GM12878 (cell line): ENCODE data around the gene COX19. TPM values are rescaled to one million over a fixed set of nuclear protein-coding genes. Genes with fewer than 3 reads are reported as not detected.

Experiments
- ATAC-seq: fragments of 200-7000 bp; cut with Tn5 transposase; 3 replicates; pipeline ENCODE4 v1.9.1; 2020; ENCODE audit warnings: mild to moderate bottlenecking, moderate library complexity
- BruUV-seq: library from RNA; stranded (reverse); fragments of 400-500 nt; replicated peaks from 2 replicates; lab custom pipeline; 2021; lab: Mats Ljungman, UMichigan
- CTCF ChIA-PET: fragments of 300-600 bp; sonication (Branson Sonifier 250); formaldehyde crosslinking; extraction: SDS; loops from one replicate; lab custom pipeline; 2021; ENCODE audit warnings: inconsistent platforms; lab: Yijun Ruan, JAX
- POLR2A ChIA-PET: fragments of 350-600 bp; formaldehyde crosslinking; extraction: SDS; loops from one replicate; lab custom pipeline; 2021; ENCODE audit warnings: inconsistent platforms; lab: Charles Lee
- RAD21 ChIA-PET: fragments of 300-600 bp; sonication (Branson Sonifier 250); formaldehyde crosslinking; loops from one replicate; lab custom pipeline; 2023; ENCODE audit warnings: antibody characterized with exemption; ENCODE audit not compliant: unreplicated experiment; lab: Charles Lee
- SMC1A ChIA-PET: fragments of 300-600 bp; sonication (Branson Sonifier 250); formaldehyde crosslinking; loops from one replicate; lab custom pipeline; 2023; ENCODE audit not compliant: unreplicated experiment, uncharacterized antibody; lab: Charles Lee
- DNase-seq: peaks from one replicate; pipeline ENCODE4 v3.0.0-alpha.2; 2011; ENCODE audit warnings: low read depth, low spot score
- FAIRE-seq: peaks from 3 replicates; lab custom pipeline; 2011; peaks lifted over from hg19 to GRCh38; lab: Jason Lieb, UNC
- H2AFZ ChIP-seq: 2 replicates; pipeline ENCODE4 v1.6.0; 2011; ENCODE audit warnings: low read depth, low read length, control low read depth; ENCODE audit not compliant: control insufficient read depth
- H3K27ac ChIP-seq: 2 replicates; pipeline ENCODE4 v1.5.1; 2011; ENCODE audit warnings: control low read depth; ENCODE audit not compliant: control insufficient read depth, insufficient read depth
- H3K27me3 ChIP-seq, 2 experiments: replicated peaks in 1 of 2; 2 replicates each; pipeline versions ENCODE4 v1.6.0 to v1.6.1; 2011; ENCODE audit warnings: low read length in 1 of 2; ENCODE audit not compliant: control insufficient read depth in 2 of 2, insufficient read depth in 2 of 2
- H3K36me3 ChIP-seq, 2 experiments: 2 replicates each; pipeline ENCODE4 v1.5.1; 2011; ENCODE audit warnings: low read length in 1 of 2; ENCODE audit not compliant: control insufficient read depth in 2 of 2, insufficient read depth in 2 of 2
- H3K4me1 ChIP-seq: 2 replicates; pipeline ENCODE4 v1.6.1; 2011; ENCODE audit warnings: mild to moderate bottlenecking, low read length, moderate library complexity, mixed read lengths; ENCODE audit not compliant: control insufficient read depth, insufficient read depth
- H3K4me2 ChIP-seq: 2 replicates; pipeline ENCODE4 v1.6.0; 2011; ENCODE audit warnings: control low read depth; ENCODE audit not compliant: control insufficient read depth, insufficient read depth
- H3K4me3 ChIP-seq: fragments of 200-600 bp; sonication (generic); 2 replicates; pipeline ENCODE4 v1.5.1; 2016
- H3K79me2 ChIP-seq: 2 replicates; pipeline ENCODE4 v1.6.0; 2011; ENCODE audit warnings: low read length; ENCODE audit not compliant: control insufficient read depth, insufficient read depth
- H3K9ac ChIP-seq: 2 replicates; pipeline ENCODE4 v1.8.0; 2011; ENCODE audit warnings: low read length, control low read depth, mixed read lengths; ENCODE audit not compliant: control insufficient read depth, insufficient read depth
- H3K9me3 ChIP-seq: replicated peaks from 3 replicates; pipeline ENCODE4 v1.5.1; 2011; ENCODE audit warnings: mild to moderate bottlenecking, low read length; ENCODE audit not compliant: control insufficient read depth, insufficient read depth
- H4K20me1 ChIP-seq: 2 replicates; pipeline ENCODE4 v1.6.0; 2011; ENCODE audit not compliant: control insufficient read depth, insufficient read depth
- CREM ChIP-seq: IDR thresholded peaks from 2 replicates; pipeline ENCODE4 v1.6.1; 2014; ENCODE audit warnings: antibody characterized with exemption, low read depth
- PAX8 ChIP-seq: fragments of 450-650 bp; IDR thresholded peaks from 2 replicates; pipeline ENCODE4 v1.6.1; 2017; ENCODE audit warnings: mild to moderate bottlenecking, moderate library complexity
- whole genome bisulfite sequencing: methylation state at CpG from one replicate; pipeline ENCODE4 v1.1.6; 2016; ENCODE audit warnings: low lambda C conversion rate; ENCODE audit not compliant: insufficient replicate concordance, insufficient coverage; ENCODE audit errors: missing lambda C conversion rate; 5-methylcytosine and 5-hydroxymethylcytosine counted together
- in situ Hi-C: fragments of 300-500 bp; cut with MboI; formaldehyde crosslinking; loops from 9 replicates; pipeline ENCODE4 v1.14.3; 2018; ENCODE audit warnings: mixed read lengths
- intact Hi-C: fragments of 100-400 bp; cut with micrococcal nuclease; formaldehyde crosslinking; loops from one replicate; pipeline ENCODE4 v1.14.2; 2022; ENCODE audit not compliant: unreplicated experiment
- polyA plus RNA-seq, 11 experiments: library from polyadenylated mRNA; depleted of rRNA in 4 of 11; unstranded in 6 of 11; stranded (reverse) in 5 of 11; fragments of >200 nt; fragmentation: Nextera tagmentation in 4 of 11; fragmentation: Illumina TruSeq in 1 of 11; extraction: Ambion mirVana in 4 of 11; extraction: Trizol in 1 of 11; gene quantifications; 1 replicate in 1 of 11; 2 replicates in 10 of 11; pipeline versions ENCODE4 v1.2.1 to v1.2.3, GENCODE V29; 2011 to 2016; ENCODE audit warnings: inconsistent platforms in 2 of 11, missing spikeins in 2 of 11, low read depth in 1 of 11
- total RNA-seq, 4 experiments: library from RNA; depleted of rRNA in 3 of 4; stranded (reverse); fragments of >200 nt in 3 of 4; fragmentation: Illumina TruSeq in 1 of 4; extraction: Trizol in 1 of 4; gene quantifications; 2 replicates each; pipeline versions ENCODE4 v1.2.1 to v1.2.3, GENCODE V29; 2013 to 2021
- TF ChIP-seq, protein P1 (sequence below): fragments of 450-650 bp; formaldehyde crosslinking; IDR thresholded peaks from 2 replicates; pipeline ENCODE4 v1.4.0; 2022; ENCODE audit warnings: mild to moderate bottlenecking, moderate library complexity

COX19 gene
- total and polyA plus RNA-seq, 10 of the 15 experiments (the other 5 are each of a cell fraction or from before 2014, with no cell fraction given), result 3.7 to 17.9 (median 10.8) TPM

DNA sequence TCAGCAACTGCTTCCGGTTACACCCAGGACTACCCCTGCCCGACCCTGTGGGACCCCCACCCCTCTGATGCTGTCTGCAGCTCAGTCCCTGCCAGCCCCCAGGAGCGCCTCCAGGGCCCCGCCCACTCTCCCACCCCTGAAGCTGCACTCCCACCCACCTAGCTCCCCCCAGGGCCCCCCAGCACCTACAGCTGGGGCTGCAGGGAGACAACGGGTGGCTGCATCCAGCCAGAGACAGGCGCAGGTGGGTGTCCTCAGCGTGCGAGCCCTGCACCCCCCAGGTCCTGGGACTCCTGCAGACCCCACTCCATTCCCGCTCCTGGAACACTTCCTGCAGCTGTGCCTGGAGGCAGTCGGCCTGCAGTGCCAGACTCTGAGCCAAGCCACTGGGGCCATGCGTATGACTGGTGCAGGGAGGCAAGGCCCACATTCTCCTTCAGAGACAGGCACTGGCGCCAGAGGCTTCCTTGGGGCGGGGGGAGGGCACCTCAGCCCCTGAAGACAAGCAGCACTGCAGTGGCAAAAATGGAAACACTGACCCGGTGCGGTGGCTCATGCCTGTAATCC, 13.7 kb upstream of the COX19 start:
- CTCF ChIA-PET, result interaction anchor here (0.7 to 1.6 kb wide), 9 partner anchors 11 to 186 kb away, joined by 3 to 15 read pairs (median 4); no protein-coding TSS in a partner anchor
- Histone ChIP-seq H3K36me3 (no peaks in the 10 kb centered on the region), H4K20me1 (no peaks in the 10 kb centered on the region), H3K4me1 (peaks cover 6% of the 10 kb centered on the region), H3K9ac (no peak overlapping the region), H3K4me3 (no peak overlapping the region), H2AFZ (no peak overlapping the region), H3K27me3 (no peaks in the 10 kb centered on the region; a peak in 1 of 4 replicates), H3K79me2 (no peaks in the 10 kb centered on the region), H3K9me3 (no peaks in the 10 kb centered on the region), H3K27ac (no peak overlapping the region), H3K4me2 (no peak overlapping the region)
- ATAC-seq (no peak), DNase-seq (no peak), FAIRE-seq (no peak)
- TF ChIP-seq, protein P1, sequence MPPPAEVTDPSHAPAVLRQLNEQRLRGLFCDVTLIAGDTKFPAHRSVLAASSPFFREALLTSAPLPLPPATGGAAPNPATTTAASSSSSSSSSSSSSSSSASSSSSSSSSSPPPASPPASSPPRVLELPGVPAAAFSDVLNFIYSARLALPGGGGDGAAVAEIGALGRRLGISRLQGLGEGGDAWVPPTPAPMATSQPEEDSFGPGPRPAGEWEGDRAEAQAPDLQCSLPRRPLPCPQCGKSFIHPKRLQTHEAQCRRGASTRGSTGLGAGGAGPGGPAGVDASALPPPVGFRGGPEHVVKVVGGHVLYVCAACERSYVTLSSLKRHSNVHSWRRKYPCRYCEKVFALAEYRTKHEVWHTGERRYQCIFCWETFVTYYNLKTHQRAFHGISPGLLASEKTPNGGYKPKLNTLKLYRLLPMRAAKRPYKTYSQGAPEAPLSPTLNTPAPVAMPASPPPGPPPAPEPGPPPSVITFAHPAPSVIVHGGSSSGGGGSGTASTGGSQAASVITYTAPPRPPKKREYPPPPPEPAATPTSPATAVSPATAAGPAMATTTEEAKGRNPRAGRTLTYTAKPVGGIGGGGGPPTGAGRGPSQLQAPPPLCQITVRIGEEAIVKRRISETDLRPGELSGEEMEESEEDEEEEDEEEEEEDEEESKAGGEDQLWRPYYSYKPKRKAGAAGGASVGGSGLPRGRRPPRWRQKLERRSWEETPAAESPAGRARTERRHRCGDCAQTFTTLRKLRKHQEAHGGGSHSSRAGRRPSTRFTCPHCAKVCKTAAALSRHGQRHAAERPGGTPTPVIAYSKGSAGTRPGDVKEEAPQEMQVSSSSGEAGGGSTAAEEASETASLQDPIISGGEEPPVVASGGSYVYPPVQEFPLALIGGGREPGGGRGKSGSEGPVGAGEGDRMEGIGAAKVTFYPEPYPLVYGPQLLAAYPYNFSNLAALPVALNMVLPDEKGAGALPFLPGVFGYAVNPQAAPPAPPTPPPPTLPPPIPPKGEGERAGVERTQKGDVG, result no peak
- TF ChIP-seq PAX8 (no peak), CREM (no peak)
- WGBS, result 68% methylated on average over 10 of the region's 15 CpGs
- SMC1A ChIA-PET, result interaction anchor here (0.6 to 1.2 kb wide), 5 partner anchors 11 to 185 kb away, joined by 3 to 6 read pairs (median 3); partner anchors contain the start of gene COX19
- RAD21 ChIA-PET, result interaction anchor here (0.7 to 1.6 kb wide), 7 partner anchors 11 to 79 kb away, joined by 3 to 16 read pairs (median 7); partner anchors contain the start of gene COX19
- no TSS peak for BruUV-seq
- in situ Hi-C loops, result no loop called here
- intact Hi-C loops, result no loop called here
- POLR2A ChIA-PET, result interaction anchor here (0.6 to 1.5 kb wide), 2 partner anchors 11 to 116 kb away, joined by 3 to 7 read pairs; no protein-coding TSS in a partner anchor
